Aorta (tissue), 5 donors: ENCODE measurements around the gene IFITM10. TPM values are rescaled to one million over a fixed set of nuclear protein-coding genes. Genes with fewer than 3 reads are reported as not detected.

Experiments
- ATAC-seq: fragments of 200-7000 bp; cut with Tn5 transposase; one replicate; pipeline ENCODE4 v1.9.1; 2022; ENCODE audit warnings: moderate library complexity; ENCODE audit not compliant: low FRiP score
- DNase-seq, 2 donors: peaks; one replicate each; pipeline ENCODE4 v3.0.0-alpha.2; 2020
- H3K27ac ChIP-seq, 2 donors: one replicate each; pipeline ENCODE4 v1.5.1; 2013; ENCODE audit warnings: low read length in 2 of 2, mild to moderate bottlenecking in 2 of 2, moderate library complexity in 2 of 2, control low read depth in 1 of 2, inconsistent platforms in 1 of 2, low read depth in 1 of 2
- H3K27me3 ChIP-seq, 2 donors: one replicate each; pipeline ENCODE4 v1.6.1; 2013; ENCODE audit warnings: control low read depth in 1 of 2, low read length in 1 of 2, mild to moderate bottlenecking in 1 of 2, moderate library complexity in 1 of 2; ENCODE audit not compliant: insufficient read depth in 2 of 2, control insufficient read depth in 1 of 2
- H3K36me3 ChIP-seq, 2 donors: one replicate each; pipeline ENCODE4 v1.6.1; 2013; ENCODE audit warnings: control low read depth in 1 of 2, low read length in 1 of 2, mild to moderate bottlenecking in 1 of 2; ENCODE audit not compliant: insufficient read depth in 2 of 2, control insufficient read depth in 1 of 2
- H3K4me1 ChIP-seq, 2 donors: one replicate each; pipeline ENCODE4 v1.6.1; 2013; ENCODE audit warnings: low read length in 2 of 2, control low read depth in 1 of 2, mild to moderate bottlenecking in 1 of 2, moderate library complexity in 1 of 2; ENCODE audit not compliant: insufficient read depth in 2 of 2, control insufficient read depth in 1 of 2
- H3K4me3 ChIP-seq, 2 donors: one replicate each; pipeline ENCODE4 v1.5.1; 2013; ENCODE audit warnings: low read length in 2 of 2, control low read depth in 1 of 2, mild to moderate bottlenecking in 1 of 2
- H3K9me3 ChIP-seq: one replicate; pipeline ENCODE4 v1.6.1; 2013; ENCODE audit warnings: mild to moderate bottlenecking, low read length; ENCODE audit not compliant: control insufficient read depth
- WGBS, 2 donors: extraction: QIAGEN DNeasy Blood & Tissue Kit; methylation state at CpG; one replicate each; pipeline ENCODE4 v1.1.7; 2013; 5-methylcytosine and 5-hydroxymethylcytosine counted together
- intact Hi-C, 2 donors: fragments of 100-400 bp; cut with DNase I; formaldehyde crosslinking; loops; one replicate each; pipeline versions ENCODE4 v1.14.2 to v1.15.0; 2022
- polyA plus RNA-seq, 2 donors: library from polyadenylated mRNA; stranded (reverse); fragments of 200-250 nt; gene quantifications; one replicate each; pipeline ENCODE4 v1.2.3, GENCODE V29; 2013
- total RNA-seq, 2 donors: library from RNA; stranded (reverse); fragmentation: NEBNext Ultra II Directional; extraction: Animal tissue kit (Norgen Biotek cat#: 25700); gene quantifications; one replicate each; pipeline ENCODE4 v1.2.1, GENCODE V29; 2021
- donor health status: healthy with polysubstance abuse.
- donor health status: Bipolar disorder and iron deficiency.
- donor health status: DM: no; HTN: no; CAD: no.
- donor health status: DM: no; HTN: no; CAD: no.
- donor health status: DM: yes; HTN: yes; CAD: no.

Gene IFITM10
- total and polyA plus RNA-seq, 4 donors, result 1.9 to 47.7 (median 12.8) TPM

DNA sequence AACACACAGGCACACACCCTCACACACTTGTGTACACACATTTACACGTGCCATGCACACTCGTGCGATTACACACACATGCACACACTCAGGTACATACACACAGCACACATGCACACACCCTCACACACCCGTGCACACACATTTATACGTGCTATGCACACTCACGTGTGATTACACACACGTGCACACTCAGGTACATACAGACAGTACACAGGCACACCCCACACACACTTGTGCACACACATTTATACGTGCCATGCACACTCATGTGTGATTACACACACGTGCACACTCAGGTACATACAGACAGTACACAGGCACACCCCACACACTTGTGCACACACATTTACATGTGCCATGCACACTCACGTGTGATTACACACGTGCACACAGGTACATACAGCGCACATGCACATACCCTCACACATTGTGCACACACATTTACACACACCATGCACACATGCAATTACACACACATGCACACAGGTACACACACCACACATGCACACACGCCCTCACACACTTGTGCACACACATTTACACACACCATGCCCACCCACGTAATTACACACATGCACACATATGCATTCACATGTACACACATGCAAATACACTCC is 4.6 kb downstream of the IFITM10 start:
- Histone ChIP-seq H3K4me3 (no peak overlapping the region), H3K27me3 (no peaks in the 10 kb centered on the region), H3K4me1 (no peaks in the 10 kb centered on the region), H3K36me3 (no peaks in the 10 kb centered on the region), H3K27ac (no peak overlapping the region), H3K9me3 (no peaks in the 10 kb centered on the region)
- DNase-seq, result peak in 1 of 2 donors; percentile 25
- intact Hi-C loops, result loop anchor here in 1 of 2 donors (5.0 kb wide), 2 partner anchors 49 to 81 kb away; partner anchors contain the start of gene KRTAP5-6
- no peak for ATAC-seq
- 92 to 94% methylated on average over 14 of the region's 14 CpGs for WGBS, 2 donors

- Histone ChIP-seq H3K4me1 (no peaks in the 10 kb centered on the region), H3K36me3 (no peaks in the 10 kb centered on the region), H3K27ac (no peak overlapping the region), H3K27me3 (no peaks in the 10 kb centered on the region), H3K9me3 (no peaks in the 10 kb centered on the region), H3K4me3 (no peak overlapping the region)
- intact Hi-C loops, result loop anchor here in 1 of 2 donors (5.0 kb wide), 2 partner anchors 48 to 82 kb away; partner anchors contain the start of gene KRTAP5-6
- no peak for ATAC-seq
- 50 to 55% methylated on average over 18 of the region's 18 CpGs for WGBS, 2 donors
- peak; percentile 54 to 77 for DNase-seq
Observed at GRCh38 chr11:1744891-1745700, 5.3 kb downstream of the IFITM10 start.

DNA sequence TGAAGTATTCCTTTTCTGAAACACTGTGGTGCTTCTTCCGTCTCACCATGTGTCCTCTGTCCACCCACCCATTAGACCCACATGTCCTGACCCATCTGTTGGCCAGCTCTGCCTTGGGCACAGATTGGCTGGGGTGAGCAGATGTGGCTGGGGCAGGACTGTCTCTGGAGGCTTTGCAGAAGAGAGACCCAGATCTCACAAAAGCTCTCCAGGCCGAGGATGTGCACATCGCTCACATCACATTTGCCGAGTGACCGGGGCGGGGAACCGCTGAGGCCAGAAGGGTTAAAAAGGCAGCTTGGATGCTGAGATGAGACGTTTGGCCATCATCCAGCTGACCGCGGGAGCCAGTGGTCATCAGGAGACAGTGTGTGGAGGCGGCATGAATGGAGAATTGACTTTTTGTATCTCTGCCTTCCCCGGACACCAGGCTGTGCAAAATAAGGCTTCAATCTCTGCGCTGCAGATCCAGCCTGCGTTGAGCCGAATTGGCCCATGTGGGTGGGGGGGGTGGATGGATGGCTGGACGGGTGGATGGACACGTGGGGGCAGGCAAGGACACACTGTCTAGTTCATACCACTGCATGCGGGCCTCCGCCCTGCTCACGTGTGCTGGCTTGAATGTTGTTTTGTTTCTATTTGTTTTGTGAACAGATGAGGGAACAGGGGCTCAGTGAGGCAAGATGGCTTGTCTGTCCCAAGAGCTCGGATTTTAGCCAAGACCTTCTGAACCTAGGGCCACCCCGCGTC is 6.1 kb downstream of the IFITM10 start:
- H3K36me3 ChIP-seq, result no peaks in the 10 kb centered on the region
- intact Hi-C loops, result no loop called here
- no peak overlapping the region for H3K4me3 ChIP-seq
- H3K27ac ChIP-seq, result no peak overlapping the region
- DNase-seq (peak; percentile 52 to 72), ATAC-seq (no peak)
- 79 to 80% methylated on average over 23 of the region's 23 CpGs for WGBS, 2 donors
- no peaks in the 10 kb centered on the region for H3K27me3 ChIP-seq
- H3K4me1 ChIP-seq, result no peaks in the 10 kb centered on the region
- no peaks in the 10 kb centered on the region for H3K9me3 ChIP-seq

DNA sequence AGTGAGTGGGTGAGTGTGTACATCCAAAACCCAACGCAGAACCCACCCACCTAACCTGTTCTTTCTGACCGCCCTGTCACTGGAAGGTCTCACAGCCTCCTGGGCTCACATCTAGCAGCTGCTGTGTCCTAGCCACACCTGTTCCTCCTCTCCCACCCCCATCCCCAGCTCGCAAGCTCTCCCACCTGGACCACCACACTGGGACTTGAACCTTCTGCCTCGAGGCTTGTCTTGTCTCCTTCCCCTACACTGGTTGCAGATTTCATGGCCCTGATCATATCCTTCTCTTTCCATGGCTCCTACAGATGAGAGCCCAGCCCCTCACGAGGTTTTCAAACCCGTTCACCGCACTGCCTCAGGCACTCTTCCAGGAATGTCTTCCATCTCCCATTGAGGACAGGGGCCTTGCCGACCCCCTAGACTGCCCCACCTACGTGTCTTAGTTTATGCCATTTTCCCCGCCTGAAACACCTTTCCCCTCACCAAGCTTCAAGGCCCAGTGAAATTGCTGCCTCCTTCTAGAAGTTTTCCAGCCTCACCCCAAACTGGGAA is 6.7 kb downstream of the IFITM10 start:
- Histone ChIP-seq H3K9me3 (no peaks in the 10 kb centered on the region), H3K27ac (no peak overlapping the region), H3K4me3 (no peak overlapping the region), H3K4me1 (no peaks in the 10 kb centered on the region), H3K27me3 (no peaks in the 10 kb centered on the region), H3K36me3 (no peaks in the 10 kb centered on the region)
- intact Hi-C loops, result no loop called here
- peak in 1 of 2 donors; percentile 41 for DNase-seq
- WGBS, 2 donors, result 87 to 90% methylated on average over 8 to 10 of the region's 10 CpGs
- ATAC-seq, result no peak

DNA sequence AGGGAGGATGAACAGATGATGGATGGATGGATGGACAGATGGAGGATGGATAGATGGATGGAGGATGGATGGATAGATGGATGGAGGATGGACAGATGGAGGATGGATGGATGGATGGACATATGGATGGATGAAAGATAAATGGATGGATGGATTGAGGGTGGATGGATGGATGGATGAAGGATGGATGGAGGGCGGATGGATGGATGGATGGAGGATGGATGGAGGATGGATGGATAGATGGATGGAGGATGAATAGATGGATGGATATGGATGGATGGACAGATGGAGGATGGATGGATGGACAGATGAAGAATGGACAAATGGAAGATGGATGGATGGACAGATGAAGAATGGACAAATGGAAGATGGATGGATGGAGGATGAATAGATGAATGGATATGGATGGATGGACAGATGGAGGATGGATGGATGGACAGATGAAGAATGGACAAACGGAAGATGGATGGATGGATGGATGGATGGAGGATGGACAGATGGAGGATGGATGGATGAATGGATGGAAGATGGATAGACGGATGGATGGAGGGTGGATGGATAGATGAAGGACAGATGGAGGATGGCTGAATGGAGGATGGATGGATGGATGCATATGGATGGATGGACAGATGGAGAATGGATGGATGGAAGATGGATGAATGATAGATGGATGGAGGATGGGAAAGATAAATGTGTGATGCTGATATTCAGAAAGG is 7.4 kb downstream of the IFITM10 start:
- Histone ChIP-seq H3K27ac (no peak overlapping the region), H3K4me3 (no peak overlapping the region), H3K4me1 (no peaks in the 10 kb centered on the region), H3K9me3 (no peaks in the 10 kb centered on the region), H3K36me3 (no peaks in the 10 kb centered on the region), H3K27me3 (no peaks in the 10 kb centered on the region)
- 86 to 93% methylated on average over 3 of the region's 3 CpGs for WGBS, 2 donors
- intact Hi-C loops, result no loop called here
- ATAC-seq, result no peak
- DNase-seq, result no peak

DNA sequence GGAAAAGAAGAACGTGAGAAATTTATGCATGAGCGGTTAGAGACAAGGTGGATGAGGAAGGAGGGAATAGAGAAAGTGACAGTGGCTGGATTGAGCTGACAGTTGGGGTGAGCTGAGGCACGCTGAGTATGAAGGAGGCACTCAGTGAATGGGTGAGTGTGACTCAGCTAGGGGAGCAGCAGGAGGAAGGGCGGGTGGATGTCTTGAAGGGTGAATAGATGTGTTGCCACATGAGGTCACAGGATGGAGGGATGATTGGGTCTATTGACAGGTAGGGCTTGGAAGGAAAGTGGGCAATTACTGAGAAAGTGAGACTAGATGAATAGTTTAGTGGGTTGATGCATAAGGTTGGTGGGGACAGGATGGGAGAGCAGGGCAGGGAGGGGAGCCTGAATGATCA is 8.0 kb downstream of the IFITM10 start:
- intact Hi-C loops, result no loop called here
- no peaks in the 10 kb centered on the region for H3K27me3 ChIP-seq
- DNase-seq (peak in 1 of 2 donors; percentile 8), ATAC-seq (no peak)
- no peak overlapping the region for H3K4me3 ChIP-seq
- 78 to 80% methylated on average over 4 of the region's 4 CpGs for WGBS, 2 donors
- H3K36me3 ChIP-seq, result no peaks in the 10 kb centered on the region
- no peaks in the 10 kb centered on the region for H3K4me1 ChIP-seq
- no peak overlapping the region for H3K27ac ChIP-seq
- H3K9me3 ChIP-seq, result peaks cover 1% of the 10 kb centered on the region

- Histone ChIP-seq H3K27me3 (no peaks in the 10 kb centered on the region), H3K4me1 (no peaks in the 10 kb centered on the region), H3K4me3 (no peak overlapping the region), H3K9me3 (peaks cover 3% of the 10 kb centered on the region), H3K36me3 (no peaks in the 10 kb centered on the region), H3K27ac (no peak overlapping the region)
- 84 to 86% methylated on average over 4 of the region's 4 CpGs for WGBS, 2 donors
- no peak for ATAC-seq
- DNase-seq, result peak in 1 of 2 donors; percentile 2
- intact Hi-C loops, result no loop called here
Observed at GRCh38 chr11:1741741-1742140, 8.7 kb downstream of the IFITM10 start.
